Loucy (cell line): Measurements from ENCODE around the gene FOXP1.

Source experiments
- H2AFZ ChIP-seq: fragments of 200-600 bp; sonication (generic); 2 replicates; pipeline ENCODE4 v1.6.0; 2016; ENCODE audit warnings: antibody characterized with exemption, mild to moderate bottlenecking, low read length, moderate library complexity
- H3F3A ChIP-seq: fragments of 200-600 bp; 2 replicates; pipeline ENCODE4 v1.6.0; 2016; ENCODE audit warnings: antibody characterized with exemption, low read depth, mild to moderate bottlenecking
- H3K27me3 ChIP-seq: fragments of 200-600 bp; sonication (generic); 2 replicates; pipeline ENCODE4 v1.6.1; 2014; ENCODE audit warnings: low read length, mild to moderate bottlenecking; ENCODE audit not compliant: insufficient read depth, poor library complexity, severe bottlenecking
- H3K36me3 ChIP-seq: fragments of 200-600 bp; sonication (generic); 2 replicates; pipeline ENCODE4 v1.6.1; 2016; ENCODE audit warnings: low read length; ENCODE audit not compliant: insufficient read depth
- H3K4me1 ChIP-seq: fragments of 200-600 bp; sonication (generic); 2 replicates; pipeline ENCODE4 v1.5.1; 2014; ENCODE audit warnings: low read length, mild to moderate bottlenecking; ENCODE audit not compliant: insufficient read depth, poor library complexity, severe bottlenecking
- H3K4me2 ChIP-seq: fragments of 200-600 bp; sonication (generic); 2 replicates; pipeline ENCODE4 v1.6.0; 2014; ENCODE audit warnings: antibody characterized with exemption, low read length, low read depth, mild to moderate bottlenecking; ENCODE audit not compliant: poor library complexity, severe bottlenecking
- H3K4me3 ChIP-seq: fragments of 200-600 bp; sonication (generic); 2 replicates; pipeline ENCODE4 v1.5.1; 2014; ENCODE audit warnings: low read length, mild to moderate bottlenecking, mixed read lengths; ENCODE audit not compliant: poor library complexity, severe bottlenecking
- H3K79me2 ChIP-seq: fragments of 200-600 bp; sonication (generic); 2 replicates; pipeline ENCODE4 v1.6.1; 2014; ENCODE audit warnings: low read length; ENCODE audit not compliant: insufficient read depth
- H3K9ac ChIP-seq: fragments of 200-600 bp; sonication (generic); 2 replicates; pipeline ENCODE4 v1.6.0; 2014; ENCODE audit warnings: mild to moderate bottlenecking, low read depth, low read length, moderate library complexity; ENCODE audit not compliant: poor library complexity, severe bottlenecking
- H3K9me2 ChIP-seq: fragments of 200-600 bp; sonication (generic); replicated peaks from 2 replicates; pipeline ENCODE4 v1.6.1; 2016; ENCODE audit warnings: low read depth, low read length, mixed read lengths
- H3K9me3 ChIP-seq: fragments of 200-600 bp; sonication (generic); 2 replicates; pipeline ENCODE4 v1.6.1; 2014; ENCODE audit warnings: mild to moderate bottlenecking, antibody characterized with exemption, low read length, low read depth; ENCODE audit not compliant: insufficient read depth
- H4K20me1 ChIP-seq: fragments of 200-600 bp; sonication (generic); 2 replicates; pipeline ENCODE4 v1.6.0; 2014; ENCODE audit warnings: antibody characterized with exemption, low read length, mild to moderate bottlenecking; ENCODE audit not compliant: insufficient read depth, poor library complexity, severe bottlenecking
- EZH2phosphoT487 ChIP-seq: fragments of 200-600 bp; IDR thresholded peaks from 2 replicates; pipeline ENCODE4 v1.6.1; 2018; ENCODE audit warnings: antibody characterized with exemption, mild to moderate bottlenecking, moderate library complexity, borderline replicate concordance
- TF ChIP-seq, protein P1 (sequence below): fragments of 200-600 bp; sonication (generic); conservative IDR thresholded peaks from 2 replicates; pipeline ENCODE4 v1.5.1; 2014; ENCODE audit warnings: mild to moderate bottlenecking, antibody characterized with exemption, low read length

The FOXP1 gene

DNA sequence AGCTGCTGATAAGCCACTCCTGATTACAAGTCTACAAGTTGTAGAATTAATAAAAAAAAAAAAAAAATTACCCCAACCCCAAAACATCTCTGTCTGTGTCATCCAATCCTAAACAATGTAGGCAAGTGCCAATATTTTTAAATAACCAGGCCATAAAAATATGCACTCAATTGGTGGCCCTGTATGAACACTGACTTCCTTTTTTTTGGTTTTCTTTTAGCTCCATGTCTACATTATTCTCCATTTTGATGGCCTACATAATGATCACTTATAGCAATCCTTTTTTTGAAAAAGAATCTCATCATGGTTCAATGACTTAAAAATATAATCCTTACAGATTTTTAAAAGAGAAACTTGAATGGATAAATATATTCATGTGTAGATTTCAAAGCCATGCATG lies 72.1 kb downstream of the FOXP1 start:
- Histone ChIP-seq H3K9ac (no peak overlapping the region), H3K4me2 (no peak overlapping the region), H3K36me3 (no peaks in the 10 kb centered on the region), H3K4me3 (no peak overlapping the region), H2AFZ (no peak overlapping the region), H3K9me3 (no peaks in the 10 kb centered on the region), H4K20me1 (peaks cover 19% of the 10 kb centered on the region), H3K4me1 (peaks cover 21% of the 10 kb centered on the region), H3K9me2 (no peaks in the 10 kb centered on the region), H3K27me3 (no peaks in the 10 kb centered on the region), H3K79me2 (peaks cover 74% of the 10 kb centered on the region), H3F3A (no peaks in the 10 kb centered on the region)
- no peak for TF ChIP-seq EZH2phosphoT487
- TF ChIP-seq, protein P1, sequence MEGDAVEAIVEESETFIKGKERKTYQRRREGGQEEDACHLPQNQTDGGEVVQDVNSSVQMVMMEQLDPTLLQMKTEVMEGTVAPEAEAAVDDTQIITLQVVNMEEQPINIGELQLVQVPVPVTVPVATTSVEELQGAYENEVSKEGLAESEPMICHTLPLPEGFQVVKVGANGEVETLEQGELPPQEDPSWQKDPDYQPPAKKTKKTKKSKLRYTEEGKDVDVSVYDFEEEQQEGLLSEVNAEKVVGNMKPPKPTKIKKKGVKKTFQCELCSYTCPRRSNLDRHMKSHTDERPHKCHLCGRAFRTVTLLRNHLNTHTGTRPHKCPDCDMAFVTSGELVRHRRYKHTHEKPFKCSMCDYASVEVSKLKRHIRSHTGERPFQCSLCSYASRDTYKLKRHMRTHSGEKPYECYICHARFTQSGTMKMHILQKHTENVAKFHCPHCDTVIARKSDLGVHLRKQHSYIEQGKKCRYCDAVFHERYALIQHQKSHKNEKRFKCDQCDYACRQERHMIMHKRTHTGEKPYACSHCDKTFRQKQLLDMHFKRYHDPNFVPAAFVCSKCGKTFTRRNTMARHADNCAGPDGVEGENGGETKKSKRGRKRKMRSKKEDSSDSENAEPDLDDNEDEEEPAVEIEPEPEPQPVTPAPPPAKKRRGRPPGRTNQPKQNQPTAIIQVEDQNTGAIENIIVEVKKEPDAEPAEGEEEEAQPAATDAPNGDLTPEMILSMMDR, result no peak

DNA sequence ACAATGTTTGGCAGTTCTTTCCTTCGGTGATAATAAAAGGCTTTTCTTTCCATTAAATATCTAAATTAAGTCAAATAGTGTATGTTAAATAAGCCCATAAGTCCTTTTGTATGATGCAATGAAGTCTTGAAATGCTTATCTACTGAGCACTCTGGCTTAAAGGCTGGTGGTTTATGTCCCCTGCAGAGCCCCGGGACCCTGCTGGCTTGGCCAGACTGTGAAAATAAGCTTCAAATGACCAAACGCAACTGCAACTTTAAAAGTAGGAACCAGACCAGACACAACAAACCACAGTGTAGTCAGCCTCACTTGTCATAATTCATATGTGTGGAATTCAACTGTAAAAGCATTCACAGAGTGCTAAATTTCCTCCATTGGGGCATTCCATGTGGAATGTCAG lies 72.5 kb downstream of the FOXP1 start:
- Histone ChIP-seq H3K9me3 (no peaks in the 10 kb centered on the region), H3K27me3 (no peaks in the 10 kb centered on the region), H3K9ac (no peak overlapping the region), H3K9me2 (no peaks in the 10 kb centered on the region), H3K79me2 (peaks cover 78% of the 10 kb centered on the region), H3F3A (no peaks in the 10 kb centered on the region), H3K36me3 (no peaks in the 10 kb centered on the region), H3K4me3 (no peak overlapping the region), H4K20me1 (peaks cover 19% of the 10 kb centered on the region), H2AFZ (no peak overlapping the region), H3K4me2 (no peak overlapping the region), H3K4me1 (peaks cover 21% of the 10 kb centered on the region)
- no peak for TF ChIP-seq EZH2phosphoT487
- TF ChIP-seq, protein P1, result no peak

DNA sequence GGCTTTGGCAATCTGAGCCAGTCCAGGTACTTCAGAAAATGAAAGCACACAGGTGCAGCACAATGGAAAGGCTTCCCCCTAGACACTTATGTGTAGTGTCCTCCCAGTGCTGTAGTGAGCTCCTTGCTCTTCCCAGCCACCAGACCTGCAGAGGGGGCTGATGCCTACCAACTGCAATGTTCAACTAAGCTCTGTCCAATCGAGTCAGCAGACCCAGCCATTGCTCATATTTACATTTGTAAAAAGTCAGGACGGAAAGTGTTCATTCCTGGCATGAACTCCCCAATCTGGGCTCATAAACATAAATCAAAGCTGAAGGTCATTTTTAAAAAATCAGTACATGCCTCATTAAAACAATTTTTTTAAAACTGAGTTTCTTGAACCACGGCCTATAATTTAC lies 73.0 kb downstream of the FOXP1 start:
- H3K27me3 ChIP-seq, result no peaks in the 10 kb centered on the region
- H4K20me1 ChIP-seq, result peaks cover 19% of the 10 kb centered on the region
- H3K9me3 ChIP-seq, result no peaks in the 10 kb centered on the region
- no peak overlapping the region for H3K9ac ChIP-seq
- no peak overlapping the region for H2AFZ ChIP-seq
- H3K4me2 ChIP-seq, result no peak overlapping the region
- peaks cover 21% of the 10 kb centered on the region for H3K4me1 ChIP-seq
- TF ChIP-seq, protein P1, result peak; percentile 29
- TF ChIP-seq EZH2phosphoT487, result no peak
- no peaks in the 10 kb centered on the region for H3K36me3 ChIP-seq
- no peaks in the 10 kb centered on the region for H3F3A ChIP-seq
- H3K79me2 ChIP-seq, result peaks cover 77% of the 10 kb centered on the region
- no peak overlapping the region for H3K4me3 ChIP-seq
- H3K9me2 ChIP-seq, result no peaks in the 10 kb centered on the region
